ENCODE measurements around the gene PPP2R5B.
A peak's percentile ranks its signal among the peaks of the same experiment; 100 is the strongest.

- TF ChIP-seq EZH2 (IDR thresholded peaks at IDR 0.05; ENCODE audit: low read length, missing control alignments) (no peak), CTCF (conservative IDR thresholded peaks at IDR 0.05 in 1 of 2, IDR thresholded peaks at IDR 0.05 in 1 of 2; ENCODE audit: low read depth in 1 of 2, low read length in 2 of 2) (peak; percentile 25 to 41)
These were observed 6.5 kb upstream of the PPP2R5B start for GRCh38 chr11:64918017-64918416.

Measured in fibroblast of lung (primary cell).